Measurements from ENCODE around the gene MYO9A.

MYO9A gene, protein sequence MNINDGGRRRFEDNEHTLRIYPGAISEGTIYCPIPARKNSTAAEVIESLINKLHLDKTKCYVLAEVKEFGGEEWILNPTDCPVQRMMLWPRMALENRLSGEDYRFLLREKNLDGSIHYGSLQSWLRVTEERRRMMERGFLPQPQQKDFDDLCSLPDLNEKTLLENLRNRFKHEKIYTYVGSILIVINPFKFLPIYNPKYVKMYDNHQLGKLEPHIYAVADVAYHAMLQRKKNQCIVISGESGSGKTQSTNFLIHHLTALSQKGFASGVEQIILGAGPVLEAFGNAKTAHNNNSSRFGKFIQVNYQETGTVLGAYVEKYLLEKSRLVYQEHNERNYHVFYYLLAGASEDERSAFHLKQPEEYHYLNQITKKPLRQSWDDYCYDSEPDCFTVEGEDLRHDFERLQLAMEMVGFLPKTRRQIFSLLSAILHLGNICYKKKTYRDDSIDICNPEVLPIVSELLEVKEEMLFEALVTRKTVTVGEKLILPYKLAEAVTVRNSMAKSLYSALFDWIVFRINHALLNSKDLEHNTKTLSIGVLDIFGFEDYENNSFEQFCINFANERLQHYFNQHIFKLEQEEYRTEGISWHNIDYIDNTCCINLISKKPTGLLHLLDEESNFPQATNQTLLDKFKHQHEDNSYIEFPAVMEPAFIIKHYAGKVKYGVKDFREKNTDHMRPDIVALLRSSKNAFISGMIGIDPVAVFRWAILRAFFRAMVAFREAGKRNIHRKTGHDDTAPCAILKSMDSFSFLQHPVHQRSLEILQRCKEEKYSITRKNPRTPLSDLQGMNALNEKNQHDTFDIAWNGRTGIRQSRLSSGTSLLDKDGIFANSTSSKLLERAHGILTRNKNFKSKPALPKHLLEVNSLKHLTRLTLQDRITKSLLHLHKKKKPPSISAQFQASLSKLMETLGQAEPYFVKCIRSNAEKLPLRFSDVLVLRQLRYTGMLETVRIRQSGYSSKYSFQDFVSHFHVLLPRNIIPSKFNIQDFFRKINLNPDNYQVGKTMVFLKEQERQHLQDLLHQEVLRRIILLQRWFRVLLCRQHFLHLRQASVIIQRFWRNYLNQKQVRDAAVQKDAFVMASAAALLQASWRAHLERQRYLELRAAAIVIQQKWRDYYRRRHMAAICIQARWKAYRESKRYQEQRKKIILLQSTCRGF (N-terminal part only)

DNA sequence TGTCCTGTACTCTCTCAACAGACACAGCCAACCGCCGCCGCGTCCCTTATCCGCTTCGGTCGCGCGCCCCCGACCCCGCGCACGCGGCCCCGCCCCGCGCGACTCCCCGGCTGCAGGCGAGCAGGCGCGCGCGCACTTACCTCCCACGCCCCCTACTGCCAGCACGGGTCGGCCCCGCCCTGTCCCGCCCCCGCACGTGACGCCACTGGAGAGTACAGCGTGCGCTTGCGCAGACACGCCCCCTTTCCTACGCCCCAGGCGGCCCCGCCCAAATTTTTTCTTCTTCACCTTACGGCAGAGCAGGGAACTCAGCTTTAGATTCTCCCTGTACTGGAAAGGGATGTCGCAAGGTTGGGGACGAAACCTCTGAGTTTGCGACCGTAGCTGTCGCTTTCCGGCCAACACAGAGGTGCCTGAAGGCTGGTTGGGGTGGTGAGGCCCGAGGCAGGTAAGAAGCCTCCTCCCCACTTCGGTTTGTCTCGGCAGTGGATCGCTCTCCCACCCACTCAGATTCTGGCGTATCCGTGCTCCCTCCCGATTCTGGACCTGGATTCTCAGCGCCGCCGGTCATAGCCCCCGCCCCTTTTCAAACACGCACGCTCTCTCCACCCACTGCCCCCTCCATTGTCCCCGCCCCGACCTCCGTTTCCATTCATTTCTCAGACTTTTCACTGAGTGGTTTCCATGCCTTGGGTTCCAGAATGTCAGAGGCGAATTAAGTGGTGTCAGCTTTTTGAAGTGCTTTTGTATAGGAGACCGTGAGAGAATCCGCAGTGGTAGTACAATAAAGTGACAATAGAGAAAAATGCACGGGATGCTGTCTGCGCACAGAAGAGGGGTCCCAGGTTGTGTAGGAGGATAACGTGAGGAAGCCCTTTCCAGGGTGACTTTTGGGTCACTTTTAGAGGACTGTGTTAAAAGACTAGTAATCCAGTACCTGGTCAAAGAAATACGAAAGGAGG is at the start of gene MYO9A, which contains the start of gene SENP8:
Gene MYO9A (minus strand): TSS at position 134 of the 962 bp plus-strand sequence. CDS start 71,587 bp downstream, outside the sequence.
Gene SENP8 (plus strand): TSS at position 387 of the 962 bp plus-strand sequence. CDS start 21,221 bp downstream, outside the sequence.
- peak; percentile 97 for DNase-seq

DNA sequence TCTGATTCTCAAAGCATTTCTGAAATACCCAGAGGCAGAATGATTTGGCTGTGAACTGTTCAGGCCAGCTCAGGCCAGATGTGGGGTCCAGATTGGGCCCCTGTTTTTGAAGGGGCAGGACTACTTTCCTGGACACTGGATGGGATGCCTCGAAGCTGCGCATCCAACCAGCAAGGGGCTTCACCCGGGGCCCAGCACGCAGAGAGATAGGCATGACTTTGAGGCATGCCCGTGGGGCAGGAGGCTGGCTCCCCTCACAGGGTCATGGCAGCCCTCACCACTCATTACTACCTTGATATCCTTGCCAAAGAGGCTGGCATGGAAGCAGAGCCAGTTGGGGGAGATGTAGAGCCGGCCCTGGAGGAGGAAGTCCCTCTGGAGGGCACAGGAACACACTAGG is 49.5 kb upstream of the MYO9A start:
- DNase-seq: no peak

DNA sequence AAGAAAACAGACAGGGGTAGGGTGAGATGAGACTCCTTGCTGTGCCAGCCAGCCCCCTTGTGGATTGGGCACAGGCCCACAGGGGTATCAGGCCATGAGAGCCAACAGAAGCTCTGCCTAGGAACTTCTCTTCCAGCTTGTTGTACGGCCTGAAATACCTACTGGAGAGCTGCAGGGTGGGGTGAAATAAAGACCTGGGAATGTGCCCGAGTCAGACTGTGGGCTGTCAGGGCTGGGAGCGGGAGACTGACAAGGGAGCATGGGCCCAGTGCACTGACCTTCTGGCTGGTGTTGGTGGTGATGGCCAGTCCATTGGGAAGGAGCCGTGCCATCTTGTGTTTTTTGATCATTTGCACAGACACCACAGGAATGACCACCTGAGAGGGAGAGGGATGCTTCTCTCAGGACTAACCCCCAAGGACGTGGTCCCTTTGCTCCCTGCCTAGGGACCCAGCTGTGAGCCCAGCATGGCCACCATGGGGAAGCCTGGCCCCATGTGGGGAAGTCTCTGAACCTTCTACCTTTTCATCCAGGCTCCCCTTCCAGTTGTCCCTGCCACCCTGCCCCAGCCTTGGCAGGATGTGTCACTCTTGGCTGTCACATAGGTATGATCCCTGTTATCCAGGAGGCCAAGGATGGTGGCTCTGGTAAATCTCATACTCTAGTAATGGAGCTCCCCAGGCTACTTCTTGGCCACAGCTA is 48.9 kb upstream of the MYO9A start:
- no peak for DNase-seq

DNA sequence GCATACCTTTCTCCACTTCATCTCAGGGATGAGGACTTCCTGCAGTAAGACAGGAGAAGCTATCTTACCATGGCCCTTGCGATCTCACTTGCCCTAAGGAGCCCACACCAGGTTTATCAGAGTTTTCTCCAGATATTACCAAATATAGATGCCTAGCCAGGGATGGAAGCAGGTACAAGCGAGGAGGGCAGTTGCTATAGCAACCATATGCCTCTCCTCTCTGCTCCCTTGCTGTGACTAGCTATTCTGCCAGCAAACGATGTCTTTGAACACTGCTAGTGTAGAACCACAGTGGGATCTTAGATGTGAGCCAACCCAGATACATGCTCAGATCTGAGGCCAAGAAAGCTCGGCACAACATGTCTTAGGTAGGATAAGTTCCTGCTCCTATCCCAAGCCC is 45.8 kb upstream of the MYO9A start:
- no peak for DNase-seq

DNA sequence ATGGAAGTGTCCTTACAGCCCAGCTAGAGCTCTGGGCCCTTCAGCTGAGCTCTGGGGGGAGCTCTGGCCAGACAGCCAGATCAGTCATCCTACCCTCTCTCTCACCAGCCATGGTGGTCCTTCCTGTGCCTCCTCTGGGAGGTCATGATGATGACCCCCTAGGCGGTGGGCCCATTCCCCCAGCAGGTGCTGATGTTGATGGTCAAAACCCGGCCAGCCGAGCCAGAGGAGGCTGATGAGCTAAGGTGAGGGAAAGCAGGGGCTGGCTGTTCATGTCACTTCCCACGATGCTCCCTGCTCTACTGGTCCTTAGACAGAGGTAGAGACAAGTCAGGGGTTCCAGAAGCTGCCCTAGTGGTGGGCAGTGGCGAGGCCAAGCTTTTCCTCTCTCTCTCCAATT is 44.6 kb upstream of the MYO9A start:
- DNase-seq: no peak

DNA sequence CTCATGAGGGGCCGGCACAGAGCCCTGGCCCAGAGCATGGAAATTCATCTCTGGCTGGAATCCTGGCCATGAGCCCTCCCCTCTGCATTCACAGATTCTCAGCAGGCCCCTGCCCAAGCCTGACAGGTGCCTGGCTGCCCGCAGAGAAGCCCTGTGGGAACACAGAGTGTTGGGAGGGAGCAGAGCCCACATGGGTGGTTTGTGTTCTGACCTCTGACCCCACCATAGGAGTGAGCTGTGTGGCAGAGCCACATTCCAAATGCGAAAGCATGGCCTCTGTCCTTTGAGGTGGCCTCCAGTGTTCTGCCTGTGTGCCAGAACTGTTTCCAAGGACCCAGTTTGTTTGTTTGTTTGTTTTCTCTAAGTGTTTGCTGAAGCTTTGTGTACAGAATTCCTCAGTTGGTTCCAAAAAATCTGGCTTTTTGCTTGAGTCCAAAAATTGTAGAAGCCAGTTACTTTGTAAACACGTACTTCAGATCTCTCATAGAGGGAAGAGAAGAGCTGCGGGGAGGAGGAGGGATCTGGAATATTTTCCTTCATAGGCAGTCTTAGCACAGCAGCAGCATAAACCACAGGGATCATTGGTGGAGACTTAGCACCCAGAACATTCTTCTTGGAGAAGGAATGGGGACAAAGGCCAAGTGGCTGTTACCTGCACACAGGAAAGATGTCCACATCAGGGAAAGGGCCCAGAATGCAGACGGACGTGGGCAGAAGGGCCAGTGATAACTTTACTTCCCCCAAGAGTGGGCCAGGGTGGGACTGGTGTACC is 43.6 kb upstream of the MYO9A start:
- no peak for DNase-seq

DNA sequence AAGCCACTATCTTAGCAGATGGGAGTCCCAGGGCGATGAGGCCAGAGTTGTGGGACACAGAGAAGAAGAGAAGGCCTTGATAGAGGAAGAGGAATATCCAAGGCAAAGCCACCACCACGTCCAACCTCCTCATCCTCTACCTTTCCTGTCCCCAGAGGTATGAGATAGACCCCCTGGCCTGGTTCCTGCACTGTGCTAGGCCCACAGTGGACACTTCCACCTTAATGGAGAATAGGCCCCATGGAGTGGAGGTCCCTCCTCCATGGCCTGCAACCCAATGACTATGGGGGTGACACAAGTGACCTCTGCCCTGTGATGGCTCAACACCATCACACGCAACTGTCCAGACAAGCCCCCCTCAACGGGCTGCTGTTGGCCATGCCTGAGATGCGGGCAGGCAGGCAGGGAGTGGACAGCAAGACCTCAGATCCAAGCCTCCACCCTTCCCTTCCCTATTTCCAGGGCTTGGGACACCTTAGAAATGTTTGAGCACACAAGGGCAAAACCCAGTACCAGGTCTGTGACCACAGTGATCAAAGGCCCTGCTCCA is 42.8 kb upstream of the MYO9A start:
- no peak for DNase-seq

DNA sequence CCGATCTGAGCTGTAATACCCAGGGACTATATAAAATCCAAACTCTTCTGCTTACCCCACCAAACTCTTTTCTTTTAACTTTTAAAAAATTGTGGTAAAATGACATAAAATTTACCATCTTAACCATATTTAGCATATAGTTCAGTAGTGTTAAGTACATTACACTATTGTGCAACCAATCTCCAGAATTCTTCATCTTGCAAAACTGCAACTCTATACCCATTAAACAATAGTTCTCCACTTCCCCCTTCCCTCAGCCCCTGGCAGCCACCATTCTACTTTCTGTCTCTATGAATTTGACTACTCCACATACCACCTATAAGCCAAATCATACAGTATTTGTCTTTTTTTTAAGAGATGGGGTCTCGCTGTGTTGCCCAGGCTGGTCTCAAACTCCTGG is 39.0 kb upstream of the MYO9A start:
- no peak for DNase-seq

DNA sequence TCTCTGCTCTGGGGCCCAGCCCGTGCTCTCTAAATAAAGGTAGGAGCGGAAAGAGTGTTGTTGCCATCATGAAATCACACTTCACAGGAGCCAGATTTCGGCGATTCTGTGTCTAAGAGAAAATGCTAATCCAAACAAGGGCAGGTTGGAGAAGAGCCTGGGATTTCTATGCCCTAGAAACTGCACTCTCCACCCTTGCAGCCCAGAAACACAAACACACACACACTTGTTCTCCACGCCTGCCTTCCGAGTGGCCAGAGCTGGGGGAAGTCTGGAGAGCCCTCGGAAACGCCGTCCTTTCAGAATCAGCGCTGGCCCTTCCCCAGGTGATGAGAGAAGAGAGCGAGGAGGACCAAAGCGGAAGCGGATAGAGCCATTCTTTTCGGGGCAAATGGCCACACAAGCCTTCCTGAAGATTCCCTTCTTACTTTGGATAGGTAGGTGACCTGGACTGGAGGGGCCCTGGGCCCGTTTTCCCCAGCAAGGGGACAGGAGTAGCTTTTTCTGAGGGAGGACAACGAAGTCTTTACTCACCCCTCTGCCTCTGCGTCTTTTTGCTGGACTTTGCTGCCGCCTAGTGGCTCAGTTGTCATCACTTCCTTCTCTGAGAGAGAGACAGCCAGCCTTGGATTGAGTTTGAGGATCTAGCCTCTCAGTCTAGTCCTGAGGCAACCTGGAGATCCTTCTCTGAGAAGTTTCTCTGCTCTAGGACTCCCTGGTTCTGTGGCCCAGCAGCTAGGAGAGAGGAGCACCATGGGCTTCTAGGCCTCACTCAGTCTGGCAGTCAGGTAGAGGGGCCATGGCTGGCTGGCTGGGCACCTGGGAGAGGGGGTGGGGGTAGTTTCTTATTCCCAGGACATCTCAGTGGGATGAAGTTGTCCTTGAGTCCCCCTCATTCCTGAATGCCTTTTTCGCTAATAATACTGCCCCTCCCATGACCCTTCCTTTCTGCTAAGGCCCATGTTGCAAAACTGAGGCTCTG is 38.0 kb upstream of the MYO9A start:
- DNase-seq: peak; percentile 88

DNA sequence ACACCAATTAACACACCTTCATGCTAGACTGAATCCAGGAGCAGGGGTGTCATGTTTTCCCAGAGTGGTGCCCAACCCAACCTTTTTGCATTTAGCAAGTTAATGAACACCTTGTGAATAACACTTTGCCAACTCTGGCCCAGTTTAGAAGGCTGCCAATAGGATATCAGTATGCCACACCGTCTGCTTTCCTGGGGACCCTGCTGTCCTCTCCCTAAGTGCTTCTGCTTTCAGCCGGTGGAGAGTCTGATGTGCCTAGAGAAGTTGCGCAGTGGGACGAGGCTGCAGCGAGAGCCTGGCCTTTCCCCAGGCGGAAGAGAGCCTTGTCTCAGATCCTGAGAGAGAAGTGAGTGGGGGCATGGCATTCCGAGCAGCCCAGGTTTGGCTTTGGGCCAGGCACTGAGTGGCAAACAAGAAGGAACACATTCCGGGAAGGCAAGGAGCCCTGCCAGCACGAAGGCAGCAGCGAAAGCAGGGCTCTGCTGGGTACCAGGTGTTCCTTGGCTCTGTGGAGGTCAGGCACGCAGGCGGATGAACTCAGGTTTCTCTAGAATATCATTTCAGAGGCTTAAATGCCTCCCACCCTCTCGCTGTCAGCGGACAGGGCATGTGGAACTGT is 37.2 kb upstream of the MYO9A start:
- no peak for DNase-seq

DNA sequence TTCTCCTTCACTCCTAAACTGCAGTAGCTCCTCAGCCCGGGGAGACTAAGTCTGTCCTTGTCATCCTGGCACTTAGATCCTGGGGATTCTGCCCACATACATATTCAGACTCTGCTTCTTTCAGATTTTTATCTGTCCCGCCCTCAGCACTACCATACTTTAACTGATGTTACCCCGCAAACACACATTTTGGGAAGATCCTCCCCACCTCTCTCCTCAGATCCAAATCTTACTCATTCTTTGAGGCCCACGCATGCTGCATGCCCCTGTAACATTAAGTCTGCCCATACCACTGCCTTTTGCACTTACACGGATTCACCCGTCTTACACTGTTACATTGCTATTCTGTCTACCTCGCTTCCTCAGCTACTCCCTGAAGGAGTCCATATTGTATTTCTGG is 36.4 kb upstream of the MYO9A start:
- no peak for DNase-seq

DNA sequence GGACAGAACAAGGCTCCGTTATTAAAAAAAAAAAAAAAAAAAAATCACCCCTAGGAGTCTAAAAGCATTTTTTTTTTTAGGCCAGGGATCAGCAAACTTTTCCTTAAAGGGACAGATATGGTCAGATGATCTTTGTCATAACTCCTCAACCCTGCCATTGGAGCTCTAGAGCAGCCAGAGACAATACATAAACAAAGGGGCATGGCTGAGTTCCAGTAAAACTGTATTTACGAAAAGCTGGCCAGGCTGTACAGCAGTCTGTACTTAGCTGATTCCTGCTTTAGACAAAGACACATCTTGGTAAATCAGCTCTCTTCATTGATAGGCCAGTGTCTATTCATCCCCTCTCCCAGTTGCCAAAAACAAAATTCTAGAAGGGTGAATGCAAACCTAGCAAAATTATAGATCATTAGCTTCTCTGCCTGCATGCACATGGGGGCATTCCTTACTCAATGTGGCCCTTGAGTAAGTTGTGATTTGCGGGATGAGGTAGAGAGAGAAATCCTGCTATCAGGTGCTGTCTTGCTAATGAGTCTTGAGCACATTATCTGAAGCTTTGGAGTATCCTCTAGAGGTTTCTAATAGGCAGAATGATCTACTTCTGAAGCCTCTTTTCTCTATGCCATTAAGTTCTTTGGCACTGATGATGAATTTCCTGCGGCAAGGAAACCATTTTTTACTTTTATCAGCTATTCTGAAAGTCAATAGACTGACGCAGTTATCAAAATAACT is 35.5 kb upstream of the MYO9A start:
- DNase-seq: no peak

DNA sequence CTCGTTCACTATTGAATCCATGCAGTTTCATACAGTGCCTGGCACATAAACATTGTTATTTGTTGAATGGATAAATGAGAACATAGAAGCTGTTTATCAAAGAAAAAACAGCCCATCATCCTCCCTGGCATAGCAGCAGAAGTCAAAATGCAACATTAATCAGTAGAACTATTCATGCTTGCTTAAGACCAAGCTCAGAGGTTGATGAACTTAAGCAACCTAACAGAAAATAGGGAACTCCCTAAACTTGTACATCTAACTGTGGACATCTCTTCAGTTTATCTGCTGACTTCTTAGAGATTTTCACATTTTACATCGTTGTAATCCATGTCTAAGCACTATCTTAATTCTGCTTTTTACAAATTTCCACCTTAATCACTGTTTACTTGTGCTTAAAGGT is 29.5 kb upstream of the MYO9A start:
- DNase-seq: no peak

DNA sequence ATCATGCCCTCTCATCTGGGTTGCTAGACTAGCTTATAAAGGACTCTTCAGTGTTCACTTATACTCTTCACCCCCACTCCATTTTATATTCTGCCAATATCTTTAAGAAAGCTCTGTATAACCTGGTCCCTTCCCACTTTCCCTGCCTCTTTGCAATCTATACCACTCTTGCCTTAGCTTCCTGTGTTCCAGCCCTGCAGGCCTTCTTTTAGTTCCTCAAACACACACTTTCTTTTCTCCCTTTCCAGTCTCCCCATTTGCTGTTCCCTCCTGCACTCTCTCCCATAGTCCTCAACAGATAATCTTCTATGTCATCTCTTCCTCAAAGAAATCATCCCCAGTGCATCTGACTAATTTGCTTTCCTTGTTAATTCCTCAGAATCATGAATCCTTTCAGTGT is 29.0 kb upstream of the MYO9A start:
- no peak for DNase-seq

DNA sequence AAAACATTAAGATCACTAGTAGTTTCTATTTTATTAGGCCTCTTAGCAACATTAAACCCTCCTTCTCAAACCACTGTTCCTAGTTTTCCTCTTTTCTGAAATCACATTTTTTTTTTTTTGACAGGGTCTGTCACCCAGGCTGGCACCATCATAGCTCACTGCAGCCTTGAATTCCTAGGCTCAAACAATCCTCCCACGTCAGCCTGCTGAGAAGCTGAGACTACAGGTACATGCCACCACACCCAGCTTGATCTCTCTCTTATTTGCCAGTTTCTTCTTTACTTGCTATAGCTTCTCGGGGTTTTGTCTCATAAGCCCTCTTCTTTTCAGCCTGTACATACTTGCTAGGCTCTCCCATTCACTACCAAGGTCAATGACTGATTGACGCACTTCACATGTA is 28.3 kb upstream of the MYO9A start:
- DNase-seq: no peak

DNA sequence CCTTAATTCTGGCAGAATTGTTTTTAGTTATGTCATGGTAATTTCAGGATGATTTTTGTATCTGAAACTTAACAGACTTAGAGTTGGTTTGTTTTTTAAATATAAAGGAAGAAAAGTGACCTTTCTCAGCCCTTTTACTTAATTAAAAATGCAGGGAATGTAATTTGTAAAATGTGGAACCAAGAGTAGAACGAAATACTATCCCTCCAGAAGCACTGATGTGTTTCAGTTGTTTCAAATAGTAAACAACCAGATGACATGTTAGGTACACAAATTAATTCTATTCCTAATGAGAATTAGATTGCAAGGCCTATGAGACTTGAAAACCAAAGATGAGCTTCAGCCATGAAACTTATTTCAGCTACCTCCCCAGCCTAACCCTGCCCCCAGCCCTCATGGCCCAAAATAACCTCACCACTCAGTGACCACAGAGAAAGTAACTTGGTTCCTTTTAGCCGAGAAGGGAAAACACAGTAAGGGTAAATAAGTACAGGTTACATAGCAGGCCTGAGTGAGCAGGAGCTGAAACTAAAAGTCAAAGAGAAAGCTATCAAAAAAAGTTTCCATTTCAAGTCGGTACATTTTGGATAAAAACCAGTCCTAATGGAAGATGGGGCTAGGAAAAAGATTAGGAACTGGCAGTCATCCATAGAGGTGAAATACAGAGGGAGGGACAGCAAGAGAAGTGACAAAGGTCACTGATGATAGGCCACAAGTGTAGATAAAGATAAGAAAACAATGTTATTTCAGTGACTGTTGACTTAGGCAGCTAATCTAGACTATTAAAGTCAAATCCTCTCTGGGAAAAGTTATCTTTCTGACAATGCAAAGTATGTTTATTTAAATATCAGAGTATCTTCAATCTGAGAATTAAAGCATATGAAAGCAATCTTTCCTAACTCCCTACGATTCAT is 23.5 kb upstream of the MYO9A start:
- DNase-seq: no peak

DNA sequence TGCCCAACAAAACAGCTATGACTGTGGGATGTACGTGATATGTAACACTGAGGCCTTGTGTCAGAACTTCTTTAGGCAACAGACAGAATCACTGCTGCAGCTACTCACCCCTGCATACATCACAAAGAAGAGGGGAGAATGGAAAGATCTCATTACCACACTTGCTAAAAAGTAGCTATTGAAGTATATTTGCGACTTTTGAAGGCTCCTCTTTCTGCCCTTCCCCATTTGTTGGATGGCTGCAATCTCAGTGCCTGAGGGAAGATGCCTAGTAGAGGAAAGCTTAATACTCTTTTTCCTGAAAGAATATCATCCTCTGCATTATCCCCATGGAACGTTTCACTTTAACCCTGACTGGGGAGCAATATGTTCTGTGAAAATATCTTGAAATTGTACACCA is 22.1 kb upstream of the MYO9A start:
- no peak for DNase-seq
